HG03432 (cell line): ENCODE results near the gene MTHFD2.
"Not testable (repeated sequence)": the region's sequence is repeated elsewhere in the genome, so short reads cannot be mapped to it uniquely, and the experiment has no call there.

ENCODE experiments used
- ATAC-seq: cut with Tn5 transposase; IDR thresholded peaks from one replicate; pipeline ENCODE4 v1.9.1; 2021; ENCODE audit warnings: mild to moderate bottlenecking, moderate library complexity; ENCODE audit not compliant: unreplicated experiment

The MTHFD2 gene

GRCh38 chr2:74198461-74199274, at the start of gene MTHFD2:
TSS of gene MTHFD2 (plus strand) at chr2:74198615. CDS start at chr2:74198642, 27 bp downstream.
- peak; percentile 91 for ATAC-seq

- no peak for ATAC-seq
Observed at GRCh38 chr2:74149247-74149525, 49.2 kb upstream of the MTHFD2 start.

GRCh38 chr2:74149570-74150319, 48.7 kb upstream of the MTHFD2 start:
- ATAC-seq, result no peak

GRCh38 chr2:74152954-74153353, 45.5 kb upstream of the MTHFD2 start:
- ATAC-seq, result no peak

GRCh38 chr2:74155830-74156229, 42.6 kb upstream of the MTHFD2 start:
- ATAC-seq, result no peak

- ATAC-seq, result no peak
Observed at GRCh38 chr2:74162951-74163350, 35.5 kb upstream of the MTHFD2 start.

- no peak for ATAC-seq
Observed at GRCh38 chr2:74164761-74165160, 33.7 kb upstream of the MTHFD2 start.

GRCh38 chr2:74168739-74169138, 29.7 kb upstream of the MTHFD2 start:
- ATAC-seq, result peak; percentile 58

- ATAC-seq, result no peak
Observed at GRCh38 chr2:74174909-74175308, 23.5 kb upstream of the MTHFD2 start.

GRCh38 chr2:74177696-74178095, 20.7 kb upstream of the MTHFD2 start:
- ATAC-seq, result no peak

GRCh38 chr2:74178211-74179062, 20.0 kb upstream of the MTHFD2 start, which contains the start of gene MOB1A:
TSS of gene MOB1A (minus strand) at chr2:74178879. CDS start at chr2:74178674, 205 bp downstream.
- ATAC-seq, result peak; percentile 83

GRCh38 chr2:74179063-74179865, 19.2 kb upstream of the MTHFD2 start:
- peak; percentile 14 for ATAC-seq

- peak; percentile 26 for ATAC-seq
Observed at GRCh38 chr2:74181739-74182138, 16.7 kb upstream of the MTHFD2 start.

- no peak for ATAC-seq
Observed at GRCh38 chr2:74183878-74184277, 14.5 kb upstream of the MTHFD2 start.

- peak; percentile 69 for ATAC-seq
Observed at GRCh38 chr2:74186038-74186437, 12.4 kb upstream of the MTHFD2 start.

- ATAC-seq, result not testable (repeated sequence)
Observed at GRCh38 chr2:74186706-74187105, 11.7 kb upstream of the MTHFD2 start.

- no peak for ATAC-seq
Observed at GRCh38 chr2:74188018-74188601, 10.3 kb upstream of the MTHFD2 start.

GRCh38 chr2:74188696-74189095, 9.7 kb upstream of the MTHFD2 start:
- ATAC-seq, result no peak

- ATAC-seq, result no peak
Observed at GRCh38 chr2:74191596-74192380, 6.6 kb upstream of the MTHFD2 start.
